Large intestine (tissue), 1 donor: ENCODE results near the gene RYR2. TPM values are rescaled to one million over a fixed set of nuclear protein-coding genes. Genes with fewer than 3 reads are reported as not detected.

Experiments used
- polyA plus RNA-seq: library from polyadenylated mRNA; unstranded; fragments of 120-200 nt; gene quantifications from one replicate; pipeline ENCODE4 v1.2.1, GENCODE V29; 2013

RYR2 gene
- polyA plus RNA-seq, 1 donor: 4.3 TPM

Other genes starting within 250 kb of the RYR2 start
- gene MTR, start 246.9 kb upstream of the RYR2 start, polyA plus RNA-seq: 20.2 TPM
- not detected for gene MT1HL1, start 37.7 kb upstream of the RYR2 start, polyA plus RNA-seq